GM12878 (cell line): ENCODE data around the gene RBM45. TPM values are rescaled to one million over a fixed set of nuclear protein-coding genes. Genes with fewer than 3 reads are reported as not detected.

Source experiments
- ATAC-seq: fragments of 200-7000 bp; cut with Tn5 transposase; 3 replicates; pipeline ENCODE4 v1.9.1; 2020; ENCODE audit warnings: mild to moderate bottlenecking, moderate library complexity
- BruUV-seq: library from RNA; stranded (reverse); fragments of 400-500 nt; replicated peaks from 2 replicates; lab custom pipeline; 2021; lab: Mats Ljungman, UMichigan
- CTCF ChIA-PET: fragments of 300-600 bp; sonication (Branson Sonifier 250); formaldehyde crosslinking; extraction: SDS; loops from one replicate; lab custom pipeline; 2021; ENCODE audit warnings: inconsistent platforms; lab: Yijun Ruan, JAX
- POLR2A ChIA-PET: fragments of 350-600 bp; formaldehyde crosslinking; extraction: SDS; loops from one replicate; lab custom pipeline; 2021; ENCODE audit warnings: inconsistent platforms; lab: Charles Lee
- RAD21 ChIA-PET: fragments of 300-600 bp; sonication (Branson Sonifier 250); formaldehyde crosslinking; loops from one replicate; lab custom pipeline; 2023; ENCODE audit warnings: antibody characterized with exemption; ENCODE audit not compliant: unreplicated experiment; lab: Charles Lee
- SMC1A ChIA-PET: fragments of 300-600 bp; sonication (Branson Sonifier 250); formaldehyde crosslinking; loops from one replicate; lab custom pipeline; 2023; ENCODE audit not compliant: unreplicated experiment, uncharacterized antibody; lab: Charles Lee
- DNase-seq: peaks from one replicate; pipeline ENCODE4 v3.0.0-alpha.2; 2011; ENCODE audit warnings: low read depth, low spot score
- FAIRE-seq: peaks from 3 replicates; lab custom pipeline; 2011; peaks lifted over from hg19 to GRCh38; lab: Jason Lieb, UNC
- H2AFZ ChIP-seq: 2 replicates; pipeline ENCODE4 v1.6.0; 2011; ENCODE audit warnings: low read depth, low read length, control low read depth; ENCODE audit not compliant: control insufficient read depth
- H3K27ac ChIP-seq: 2 replicates; pipeline ENCODE4 v1.5.1; 2011; ENCODE audit warnings: control low read depth; ENCODE audit not compliant: control insufficient read depth, insufficient read depth
- H3K27me3 ChIP-seq, 2 experiments: replicated peaks in 1 of 2; 2 replicates each; pipeline versions ENCODE4 v1.6.0 to v1.6.1; 2011; ENCODE audit warnings: low read length in 1 of 2; ENCODE audit not compliant: control insufficient read depth in 2 of 2, insufficient read depth in 2 of 2
- H3K36me3 ChIP-seq, 2 experiments: 2 replicates each; pipeline ENCODE4 v1.5.1; 2011; ENCODE audit warnings: low read length in 1 of 2; ENCODE audit not compliant: control insufficient read depth in 2 of 2, insufficient read depth in 2 of 2
- H3K4me1 ChIP-seq: 2 replicates; pipeline ENCODE4 v1.6.1; 2011; ENCODE audit warnings: mild to moderate bottlenecking, low read length, moderate library complexity, mixed read lengths; ENCODE audit not compliant: control insufficient read depth, insufficient read depth
- H3K4me2 ChIP-seq: 2 replicates; pipeline ENCODE4 v1.6.0; 2011; ENCODE audit warnings: control low read depth; ENCODE audit not compliant: control insufficient read depth, insufficient read depth
- H3K4me3 ChIP-seq: fragments of 200-600 bp; sonication (generic); 2 replicates; pipeline ENCODE4 v1.5.1; 2016
- H3K79me2 ChIP-seq: 2 replicates; pipeline ENCODE4 v1.6.0; 2011; ENCODE audit warnings: low read length; ENCODE audit not compliant: control insufficient read depth, insufficient read depth
- H3K9ac ChIP-seq: 2 replicates; pipeline ENCODE4 v1.8.0; 2011; ENCODE audit warnings: low read length, control low read depth, mixed read lengths; ENCODE audit not compliant: control insufficient read depth, insufficient read depth
- H3K9me3 ChIP-seq: replicated peaks from 3 replicates; pipeline ENCODE4 v1.5.1; 2011; ENCODE audit warnings: mild to moderate bottlenecking, low read length; ENCODE audit not compliant: control insufficient read depth, insufficient read depth
- H4K20me1 ChIP-seq: 2 replicates; pipeline ENCODE4 v1.6.0; 2011; ENCODE audit not compliant: control insufficient read depth, insufficient read depth
- CBX3 ChIP-seq: fragments of 200-600 bp; sonication (generic); IDR thresholded peaks from 2 replicates; pipeline ENCODE4 v1.6.1; 2016; ENCODE audit warnings: low read depth, borderline replicate concordance
- GATAD2B ChIP-seq: fragments of 450-650 bp; conservative IDR thresholded peaks from 2 replicates; pipeline ENCODE4 v1.6.1; 2017; ENCODE audit warnings: low read depth, mild to moderate bottlenecking, moderate library complexity
- NFXL1 ChIP-seq: fragments of 450-650 bp; IDR thresholded peaks from 2 replicates; pipeline ENCODE4 v1.6.1; 2017; ENCODE audit warnings: antibody characterized with exemption, mild to moderate bottlenecking, borderline replicate concordance
- SRF ChIP-seq, 2 experiments: IDR thresholded peaks; 2 replicates each; pipeline ENCODE4 v1.6.1; 2011; ENCODE audit warnings: low read depth in 2 of 2, low read length in 2 of 2, mild to moderate bottlenecking in 1 of 2, moderate library complexity in 1 of 2
- TAF1 ChIP-seq: IDR thresholded peaks from 2 replicates; pipeline ENCODE4 v1.6.1; 2011; ENCODE audit warnings: mild to moderate bottlenecking, low read depth, low read length, borderline replicate concordance
- ZSCAN29 ChIP-seq: fragments of 450-650 bp; IDR thresholded peaks from 2 replicates; pipeline ENCODE4 v1.6.1; 2017; ENCODE audit warnings: mild to moderate bottlenecking, moderate library complexity
- WGBS: methylation state at CpG from one replicate; pipeline ENCODE4 v1.1.6; 2016; ENCODE audit warnings: low lambda C conversion rate; ENCODE audit not compliant: insufficient replicate concordance, insufficient coverage; ENCODE audit errors: missing lambda C conversion rate; 5-methylcytosine and 5-hydroxymethylcytosine counted together
- in situ Hi-C: fragments of 300-500 bp; cut with MboI; formaldehyde crosslinking; loops from 9 replicates; pipeline ENCODE4 v1.14.3; 2018; ENCODE audit warnings: mixed read lengths
- intact Hi-C: fragments of 100-400 bp; cut with micrococcal nuclease; formaldehyde crosslinking; loops from one replicate; pipeline ENCODE4 v1.14.2; 2022; ENCODE audit not compliant: unreplicated experiment
- polyA plus RNA-seq, 11 experiments: library from polyadenylated mRNA; depleted of rRNA in 4 of 11; unstranded in 6 of 11; stranded (reverse) in 5 of 11; fragments of >200 nt; fragmentation: Nextera tagmentation in 4 of 11; fragmentation: Illumina TruSeq in 1 of 11; extraction: Ambion mirVana in 4 of 11; extraction: Trizol in 1 of 11; gene quantifications; 1 replicate in 1 of 11; 2 replicates in 10 of 11; pipeline versions ENCODE4 v1.2.1 to v1.2.3, GENCODE V29; 2011 to 2016; ENCODE audit warnings: inconsistent platforms in 2 of 11, missing spikeins in 2 of 11, low read depth in 1 of 11
- total RNA-seq, 4 experiments: library from RNA; depleted of rRNA in 3 of 4; stranded (reverse); fragments of >200 nt in 3 of 4; fragmentation: Illumina TruSeq in 1 of 4; extraction: Trizol in 1 of 4; gene quantifications; 2 replicates each; pipeline versions ENCODE4 v1.2.1 to v1.2.3, GENCODE V29; 2013 to 2021
- TF ChIP-seq, protein P1 (sequence below): IDR thresholded peaks from 2 replicates; pipeline ENCODE4 v1.6.1; 2012; ENCODE audit warnings: low read depth, low read length, improper control_type of control experiment
- TF ChIP-seq, protein P2 (sequence below): IDR thresholded peaks from 2 replicates; pipeline ENCODE4 v1.6.1; 2011; ENCODE audit warnings: borderline replicate concordance, low read depth, mild to moderate bottlenecking, moderate library complexity, mixed read lengths, low read length; ENCODE audit not compliant: insufficient read depth; ENCODE audit errors: extremely low read length
- TF ChIP-seq, protein P3 (sequence below): IDR thresholded peaks from 2 replicates; pipeline ENCODE4 v1.6.1; 2011; ENCODE audit warnings: mild to moderate bottlenecking, low read depth, low read length, moderate library complexity; ENCODE audit not compliant: insufficient replicate concordance
- TF ChIP-seq, protein P4 (sequence below): fragments of 450-650 bp; IDR thresholded peaks from 2 replicates; pipeline ENCODE4 v1.6.1; 2017; ENCODE audit warnings: low read depth, mild to moderate bottlenecking, moderate library complexity

The RBM45 gene
- total and polyA plus RNA-seq, 10 of the 15 experiments (the other 5 are each of a cell fraction or from before 2014, with no cell fraction given), result 6.2 to 21.7 (median 14.6) TPM

DNA sequence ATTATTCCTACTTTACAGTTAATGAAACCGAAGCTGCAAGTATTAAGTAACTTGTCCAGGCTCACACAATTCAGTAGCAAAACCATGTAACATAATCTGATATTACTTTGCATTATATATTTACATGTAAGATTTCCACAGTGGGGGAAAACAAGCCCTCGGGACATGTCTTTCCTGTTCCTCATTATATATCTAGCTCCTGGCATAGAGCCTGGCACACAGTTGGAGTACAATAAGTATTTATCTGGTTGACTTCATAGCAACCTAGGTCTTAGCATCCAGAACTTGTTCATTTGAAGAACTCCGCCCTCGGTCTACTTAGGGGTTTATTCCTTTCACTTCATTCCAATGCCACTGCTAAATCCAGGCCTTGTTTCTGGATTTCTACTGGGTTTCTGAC, 1.6 kb upstream of the RBM45 start:
- no peak overlapping the region for H2AFZ ChIP-seq
- H3K27me3 ChIP-seq, result no peaks in the 10 kb centered on the region; a peak in 1 of 4 replicates
- no peak for DNase-seq
- H3K36me3 ChIP-seq, result no peaks in the 10 kb centered on the region
- CTCF ChIA-PET, result interaction anchor here (0.6 to 5.3 kb wide), 17 partner anchors 9 to 379 kb away, joined by 3 to 101 read pairs (median 4); no protein-coding TSS in a partner anchor
- TF ChIP-seq, protein P1, sequence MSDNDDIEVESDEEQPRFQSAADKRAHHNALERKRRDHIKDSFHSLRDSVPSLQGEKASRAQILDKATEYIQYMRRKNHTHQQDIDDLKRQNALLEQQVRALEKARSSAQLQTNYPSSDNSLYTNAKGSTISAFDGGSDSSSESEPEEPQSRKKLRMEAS, result no peak
- no peak for TF ChIP-seq CBX3
- no peak for TF ChIP-seq GATAD2B
- no peak for TF ChIP-seq ZSCAN29
- TF ChIP-seq NFXL1, result no peak
- no peak for TF ChIP-seq SRF (IDR thresholded peaks at IDR 0.05; ENCODE audit: low read depth in 2 of 2, low read length in 2 of 2)
- TF ChIP-seq, protein P2, sequence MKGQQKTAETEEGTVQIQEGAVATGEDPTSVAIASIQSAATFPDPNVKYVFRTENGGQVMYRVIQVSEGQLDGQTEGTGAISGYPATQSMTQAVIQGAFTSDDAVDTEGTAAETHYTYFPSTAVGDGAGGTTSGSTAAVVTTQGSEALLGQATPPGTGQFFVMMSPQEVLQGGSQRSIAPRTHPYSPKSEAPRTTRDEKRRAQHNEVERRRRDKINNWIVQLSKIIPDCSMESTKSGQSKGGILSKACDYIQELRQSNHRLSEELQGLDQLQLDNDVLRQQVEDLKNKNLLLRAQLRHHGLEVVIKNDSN, result no peak
- TF ChIP-seq, protein P3, sequence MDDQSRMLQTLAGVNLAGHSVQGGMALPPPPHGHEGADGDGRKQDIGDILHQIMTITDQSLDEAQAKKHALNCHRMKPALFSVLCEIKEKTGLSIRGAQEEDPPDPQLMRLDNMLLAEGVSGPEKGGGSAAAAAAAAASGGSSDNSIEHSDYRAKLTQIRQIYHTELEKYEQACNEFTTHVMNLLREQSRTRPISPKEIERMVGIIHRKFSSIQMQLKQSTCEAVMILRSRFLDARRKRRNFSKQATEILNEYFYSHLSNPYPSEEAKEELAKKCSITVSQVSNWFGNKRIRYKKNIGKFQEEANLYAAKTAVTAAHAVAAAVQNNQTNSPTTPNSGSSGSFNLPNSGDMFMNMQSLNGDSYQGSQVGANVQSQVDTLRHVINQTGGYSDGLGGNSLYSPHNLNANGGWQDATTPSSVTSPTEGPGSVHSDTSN, result no peak
- TF ChIP-seq TAF1, result no peak
- TF ChIP-seq, protein P4, sequence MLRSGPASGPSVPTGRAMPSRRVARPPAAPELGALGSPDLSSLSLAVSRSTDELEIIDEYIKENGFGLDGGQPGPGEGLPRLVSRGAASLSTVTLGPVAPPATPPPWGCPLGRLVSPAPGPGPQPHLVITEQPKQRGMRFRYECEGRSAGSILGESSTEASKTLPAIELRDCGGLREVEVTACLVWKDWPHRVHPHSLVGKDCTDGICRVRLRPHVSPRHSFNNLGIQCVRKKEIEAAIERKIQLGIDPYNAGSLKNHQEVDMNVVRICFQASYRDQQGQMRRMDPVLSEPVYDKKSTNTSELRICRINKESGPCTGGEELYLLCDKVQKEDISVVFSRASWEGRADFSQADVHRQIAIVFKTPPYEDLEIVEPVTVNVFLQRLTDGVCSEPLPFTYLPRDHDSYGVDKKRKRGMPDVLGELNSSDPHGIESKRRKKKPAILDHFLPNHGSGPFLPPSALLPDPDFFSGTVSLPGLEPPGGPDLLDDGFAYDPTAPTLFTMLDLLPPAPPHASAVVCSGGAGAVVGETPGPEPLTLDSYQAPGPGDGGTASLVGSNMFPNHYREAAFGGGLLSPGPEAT, result no peak
- intact Hi-C loops, result loop anchor here (5.0 kb wide), 2 partner anchors 287 to 412 kb away; no protein-coding TSS in a partner anchor
- H3K9me3 ChIP-seq, result no peaks in the 10 kb centered on the region
- H3K4me1 ChIP-seq, result peaks cover 12% of the 10 kb centered on the region
- 46% methylated on average over 4 of the region's 4 CpGs for WGBS
- RAD21 ChIA-PET, result interaction anchor here (0.9 to 2.5 kb wide), 5 partner anchors 168 to 308 kb away, joined by 4 to 18 read pairs (median 5); no protein-coding TSS in a partner anchor
- H3K4me3 ChIP-seq, result no peak overlapping the region
- no peak overlapping the region for H3K27ac ChIP-seq
- SMC1A ChIA-PET, result interaction anchor here (0.6 to 4.6 kb wide), 8 partner anchors 21 to 308 kb away, joined by 3 to 29 read pairs (median 4); no protein-coding TSS in a partner anchor
- no peak for FAIRE-seq
- in situ Hi-C loops, result loop anchor here (5.0 kb wide), 2 partner anchors 172 to 307 kb away; no protein-coding TSS in a partner anchor
- BruUV-seq, result no TSS peak
- peaks cover 17% of the 10 kb centered on the region for H3K79me2 ChIP-seq
- H3K4me2 ChIP-seq, result no peak overlapping the region
- no peak overlapping the region for H3K9ac ChIP-seq
- H4K20me1 ChIP-seq, result no peaks in the 10 kb centered on the region
- ATAC-seq, result no peak
- POLR2A ChIA-PET, result no interaction called here
